Loucy (cell line): ENCODE data around the gene CCIN.

Source experiments
- CTCF ChIP-seq: fragments of 200-600 bp; sonication (generic); conservative IDR thresholded peaks from 2 replicates; pipeline ENCODE4 v1.5.1; 2014; ENCODE audit warnings: mild to moderate bottlenecking, antibody characterized with exemption, low read length
- EZH2phosphoT487 ChIP-seq: fragments of 200-600 bp; IDR thresholded peaks from 2 replicates; pipeline ENCODE4 v1.6.1; 2018; ENCODE audit warnings: antibody characterized with exemption, mild to moderate bottlenecking, moderate library complexity, borderline replicate concordance

GRCh38 chr9:36189976-36190375, 20.8 kb downstream of the CCIN start:
- no peak for TF ChIP-seq CTCF
- TF ChIP-seq EZH2phosphoT487 = no peak
